KG1 (cell line): ENCODE measurements around the gene CTR9.

Experiments
- DNase-seq: peaks from one replicate; lab custom pipeline; 2025; lab: John Stamatoyannopoulos, UW

Gene CTR9

DNA sequence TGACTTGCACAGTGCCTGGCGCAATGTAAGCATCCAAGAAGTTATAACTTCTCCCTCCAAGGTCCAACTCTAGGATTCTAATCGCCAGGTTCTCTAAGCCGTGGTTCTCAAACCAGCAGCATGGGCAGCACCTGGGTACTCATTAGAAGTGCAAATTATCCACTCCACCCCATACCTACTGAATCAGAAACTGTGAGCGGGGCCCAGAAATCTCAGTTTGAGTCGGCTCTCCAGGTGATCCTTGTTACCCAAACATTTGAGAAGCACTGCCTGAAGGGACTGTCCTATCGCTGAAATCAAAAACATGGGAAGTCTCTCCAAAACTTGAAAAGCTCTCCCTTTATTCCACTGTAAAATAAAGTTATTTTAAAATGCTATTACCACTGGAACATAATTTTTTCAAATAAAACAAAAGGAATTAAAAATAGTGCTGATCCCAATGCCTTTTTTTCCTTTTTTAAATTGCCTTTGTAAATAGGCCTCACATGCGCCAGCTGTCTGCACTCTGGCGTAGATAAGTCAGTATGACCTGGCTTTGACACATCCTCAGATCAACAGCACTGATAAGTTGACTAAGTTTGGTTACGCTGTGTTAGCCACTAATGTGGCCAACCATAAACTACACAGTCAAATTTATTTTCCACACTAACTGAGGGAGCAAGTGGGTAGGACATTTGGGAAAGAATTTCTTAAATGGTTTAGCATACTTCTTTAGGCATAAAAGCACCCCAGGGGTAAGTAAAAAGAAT, 8.4 kb upstream of the CTR9 start:
- no peak for DNase-seq

DNA sequence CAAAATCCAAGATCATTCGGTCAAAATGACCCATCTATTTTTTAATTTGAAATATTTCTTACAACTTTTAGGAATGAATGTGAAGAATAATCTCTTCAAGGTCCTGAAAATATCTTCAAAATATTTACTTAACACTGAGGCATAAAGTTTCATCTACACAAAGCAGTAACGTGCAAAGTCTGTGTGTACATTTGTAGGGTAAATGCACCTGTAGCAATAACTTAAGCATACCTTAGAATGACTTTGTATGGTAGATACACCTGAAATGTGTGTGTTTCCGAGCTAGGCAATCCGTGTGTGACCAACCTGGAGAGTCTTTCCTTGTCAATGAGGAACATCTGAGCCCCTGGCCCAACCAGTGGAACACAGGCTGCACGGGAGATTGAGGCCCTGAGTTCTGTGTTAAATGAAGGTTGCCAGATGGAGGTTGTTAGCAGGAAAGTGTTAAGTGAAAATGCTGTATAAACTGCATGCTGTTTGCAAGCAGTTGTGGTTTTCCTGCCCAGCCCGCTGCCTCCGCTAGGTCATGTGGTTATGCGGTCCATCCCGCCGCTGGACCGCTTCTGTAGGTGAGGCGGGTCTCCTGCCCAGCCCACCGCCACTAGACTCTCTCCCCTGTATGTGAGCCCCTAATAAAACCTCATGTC, 7.6 kb upstream of the CTR9 start:
- DNase-seq = peak; percentile 56

DNA sequence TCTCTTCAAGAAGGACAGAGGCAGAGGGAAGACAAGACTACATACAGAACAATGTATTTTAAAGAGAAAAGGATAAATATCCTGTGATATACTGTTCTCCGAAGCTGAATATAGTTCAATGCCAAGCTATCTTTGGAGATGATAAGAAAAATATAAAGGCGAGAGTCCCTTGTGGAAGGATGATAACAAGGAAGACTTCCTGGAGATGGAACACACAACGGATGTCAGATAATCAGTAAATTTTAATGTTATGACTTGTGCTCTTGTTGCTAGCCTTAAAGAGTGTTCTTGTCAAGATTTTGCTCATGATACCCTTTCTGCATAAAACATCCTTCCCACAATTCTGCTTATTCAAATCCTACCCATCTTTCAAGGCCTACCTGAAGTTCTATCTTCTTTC, 6.8 kb upstream of the CTR9 start:
- DNase-seq = no peak

DNA sequence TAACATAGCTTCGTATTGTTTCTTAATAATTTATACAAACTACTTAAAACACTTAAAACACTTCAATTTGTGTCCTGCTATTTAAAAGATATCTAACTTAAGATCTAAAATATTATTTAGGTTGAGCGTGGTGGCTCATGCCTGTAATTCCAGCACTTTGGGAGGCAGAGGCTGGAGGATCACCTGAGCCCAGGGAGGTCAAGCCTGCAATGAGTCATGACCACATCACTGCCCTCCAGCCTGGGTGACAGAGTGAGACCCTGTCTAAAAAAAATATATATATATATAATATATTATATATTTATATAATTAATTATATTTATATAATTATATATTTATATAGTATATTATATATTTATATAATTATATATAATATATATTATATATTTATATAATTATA, 4.2 kb upstream of the CTR9 start:
- DNase-seq = no peak

- DNase-seq = no peak
These were observed 3.3 kb upstream of the CTR9 start for GRCh38 chr11:10747733-10748132.

DNA sequence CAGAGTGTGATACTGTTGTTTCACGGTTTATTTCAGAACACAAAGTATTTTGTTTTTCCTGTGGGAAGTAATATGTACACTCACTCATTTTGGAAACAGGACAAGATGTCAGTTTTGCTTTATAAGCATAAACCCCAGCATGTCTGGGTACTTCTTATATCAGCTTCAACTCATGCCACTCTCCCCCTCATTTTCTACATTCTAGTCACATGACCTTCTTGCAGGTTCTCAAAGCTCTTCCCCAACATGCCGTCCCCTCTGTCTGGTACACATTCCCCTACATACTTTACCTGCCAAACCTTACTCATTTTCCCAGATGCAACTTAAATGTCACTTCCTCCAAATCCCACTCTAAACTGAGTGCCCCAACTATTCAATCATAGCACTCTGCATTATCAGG, 1.6 kb upstream of the CTR9 start:
- no peak for DNase-seq

- no peak for DNase-seq
These were observed 515 bp downstream of the CTR9 start for GRCh38 chr11:10751581-10751940.

DNA sequence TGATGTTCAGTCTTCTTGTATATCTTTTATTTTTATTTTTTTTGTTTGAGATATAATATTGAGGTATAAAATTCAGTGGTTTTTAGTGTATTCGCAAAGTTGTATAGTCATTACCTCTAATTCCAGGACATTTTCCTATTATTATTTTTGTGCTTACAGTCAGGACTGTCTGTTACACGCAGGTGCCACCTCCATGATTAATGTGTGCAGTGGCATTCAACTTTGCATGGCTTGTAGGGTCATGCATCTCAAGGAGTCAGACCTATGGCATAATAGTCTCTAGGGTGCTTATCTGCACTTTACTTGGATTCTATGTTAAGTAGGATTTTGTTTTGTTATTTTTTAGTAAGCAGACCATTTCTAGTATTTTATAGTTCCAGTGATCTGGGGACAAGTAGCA, 1.0 kb downstream of the CTR9 start:
- no peak for DNase-seq

DNA sequence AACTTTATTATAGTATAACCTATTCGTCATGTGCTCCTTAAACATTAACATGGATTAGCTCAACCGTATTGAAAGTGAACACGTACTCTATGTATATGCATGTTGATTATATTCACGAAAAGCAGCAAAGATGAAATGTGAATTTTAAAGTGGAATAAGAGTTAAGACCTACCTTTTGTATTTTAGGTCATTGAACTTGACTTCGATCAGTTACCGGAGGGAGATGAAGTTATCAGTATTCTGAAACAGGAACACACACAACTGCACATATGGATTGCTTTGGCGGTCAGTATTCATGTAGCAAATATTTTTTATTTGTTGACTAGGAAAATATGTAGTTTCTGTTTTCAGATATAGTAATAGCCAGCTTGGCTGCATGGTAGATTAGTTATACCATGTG, 1.4 kb downstream of the CTR9 start:
- no peak for DNase-seq

DNA sequence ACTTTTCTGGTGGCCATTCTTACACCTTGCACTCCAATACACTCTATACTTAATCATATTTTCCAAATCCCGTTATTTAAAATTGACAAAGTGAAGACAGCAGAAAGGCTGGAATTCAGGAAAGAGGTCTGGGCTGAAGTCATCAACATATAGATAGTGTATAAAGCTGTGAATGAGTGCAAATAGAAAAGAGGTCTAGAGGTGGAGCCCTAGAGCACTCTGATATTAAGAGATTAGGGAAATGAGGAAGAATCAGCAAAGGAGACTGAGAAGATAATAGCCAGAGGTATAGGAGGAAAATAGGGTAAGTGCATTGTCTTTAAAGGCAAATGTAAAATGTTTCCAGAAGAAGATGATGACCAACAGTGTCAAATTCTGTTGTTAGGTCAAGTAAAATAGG, 7.9 kb downstream of the CTR9 start:
- no peak for DNase-seq

DNA sequence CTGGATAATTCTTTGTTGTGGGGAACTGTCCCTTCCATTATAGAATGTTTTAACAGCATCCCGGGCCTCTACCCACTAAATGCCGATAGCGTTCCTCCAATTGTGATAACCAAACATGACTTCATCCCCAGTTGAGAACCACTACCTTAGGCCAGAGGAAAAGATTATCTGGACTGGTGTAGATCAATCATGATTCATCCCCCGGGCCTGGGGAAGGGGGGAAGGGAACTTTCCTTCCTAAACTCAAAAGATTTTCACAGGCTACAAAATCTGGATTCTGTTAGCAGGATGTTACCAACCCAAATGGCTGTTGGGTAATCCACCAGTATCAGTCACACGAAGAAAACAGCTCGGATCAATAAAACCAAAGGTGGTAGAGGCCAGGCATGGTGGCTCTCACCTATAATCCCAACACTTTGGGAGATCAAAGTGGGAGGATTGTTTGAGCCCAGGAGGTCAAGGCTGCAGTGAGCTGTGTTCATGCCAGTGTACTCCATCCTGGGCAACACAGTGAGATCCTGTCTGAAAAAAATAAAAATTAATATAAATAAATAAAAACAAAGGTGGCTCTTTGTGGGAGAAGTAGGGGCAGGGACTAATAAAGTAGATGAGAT, 10.1 kb downstream of the CTR9 start:
- no peak for DNase-seq

- DNase-seq = no peak
These were observed 11.1 kb downstream of the CTR9 start for GRCh38 chr11:10762185-10762584.

DNA sequence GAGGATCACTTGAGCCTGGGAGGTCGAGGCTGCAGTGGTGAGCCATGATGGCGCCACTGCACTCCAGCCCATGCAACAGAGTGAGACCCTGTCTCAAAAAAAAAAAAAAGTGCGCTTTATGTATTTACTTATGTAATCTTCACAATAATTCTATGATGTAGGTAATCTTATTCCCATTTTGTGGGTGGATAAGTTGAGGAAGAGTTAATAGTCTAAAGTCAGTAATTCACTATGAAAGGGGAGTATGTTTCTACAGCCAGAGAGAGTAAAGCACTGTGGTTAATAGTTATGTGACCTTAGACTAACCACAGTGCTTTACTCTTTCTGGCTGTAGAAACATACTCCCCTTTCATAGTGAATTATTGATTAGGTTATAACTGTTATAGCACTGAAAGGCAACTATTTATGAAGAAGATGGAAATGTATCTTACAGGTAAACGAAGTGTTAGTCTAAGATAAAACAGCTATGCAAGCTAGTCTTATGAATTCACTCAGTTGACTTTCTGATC, 11.9 kb downstream of the CTR9 start:
- no peak for DNase-seq

GRCh38 chr11:10763766-10764165, 12.7 kb downstream of the CTR9 start:
- DNase-seq = no peak

- DNase-seq = no peak
These were observed 13.4 kb downstream of the CTR9 start for GRCh38 chr11:10764412-10764811.

DNA sequence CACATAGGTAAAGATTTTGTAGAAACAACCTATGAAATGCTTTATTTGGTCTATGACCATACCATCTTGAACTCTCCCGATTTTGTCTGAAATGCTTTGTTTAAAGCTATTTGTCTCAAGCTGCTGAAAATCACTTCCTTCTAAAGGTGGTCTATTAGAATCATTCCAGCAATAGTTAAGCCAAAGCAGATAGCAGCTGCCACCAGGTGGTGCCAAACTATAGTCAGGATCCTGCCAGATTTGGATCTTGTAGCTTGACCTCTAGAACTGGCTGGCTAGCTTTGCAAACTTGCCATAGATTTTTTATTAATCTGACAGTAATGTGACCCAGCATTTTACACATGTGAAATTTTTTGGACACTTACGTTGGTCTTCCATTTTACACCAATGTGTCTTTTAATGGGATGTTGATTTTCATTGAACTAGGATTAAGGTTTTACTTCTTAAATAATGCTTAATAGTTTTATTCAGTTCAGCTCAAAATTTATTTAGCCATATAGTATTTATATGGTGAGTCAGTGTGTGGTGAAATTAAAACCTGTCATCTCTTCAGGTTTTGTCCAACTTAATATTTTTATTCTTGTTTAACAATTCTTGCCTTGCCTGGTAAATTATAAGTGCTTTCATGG, 19.7 kb downstream of the CTR9 start:
- DNase-seq = no peak

DNA sequence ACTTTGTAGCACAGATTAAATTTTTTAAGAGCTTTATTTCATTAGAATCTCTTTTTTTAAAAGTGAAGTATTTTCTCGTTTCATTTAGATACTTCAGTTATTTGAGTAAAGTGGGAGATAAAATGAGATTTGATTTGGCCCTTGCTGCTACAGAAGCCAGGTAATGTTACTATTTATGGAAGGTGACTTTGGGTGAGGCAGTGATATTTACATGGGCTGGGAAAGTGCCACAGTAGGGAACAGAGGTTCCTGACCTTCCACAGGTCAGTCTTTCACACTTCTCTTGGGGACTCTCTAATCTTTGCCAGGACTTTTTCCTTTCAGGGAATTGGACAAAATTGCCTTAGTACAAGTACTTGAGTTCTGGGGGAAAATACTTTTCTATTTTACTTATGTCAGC, 20.4 kb downstream of the CTR9 start:
- DNase-seq = no peak

DNA sequence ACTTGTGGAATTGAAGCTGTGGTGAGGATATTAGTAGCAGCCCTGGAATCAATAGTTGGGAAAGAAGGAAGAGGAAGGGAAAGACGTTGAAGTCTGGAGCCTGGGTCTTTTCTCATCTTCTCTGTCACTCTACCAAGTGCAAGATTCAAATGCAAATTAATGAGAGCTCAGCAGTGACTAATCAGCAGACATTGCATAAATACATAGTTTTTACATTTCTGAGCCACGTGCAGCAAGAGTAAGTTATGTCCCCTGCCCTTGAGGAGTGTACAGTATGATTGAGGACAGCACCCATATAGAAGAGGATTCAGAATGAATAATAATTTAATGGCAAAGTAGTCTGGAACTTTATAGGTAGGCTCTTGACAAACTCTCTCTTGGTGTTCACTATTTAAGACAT, 23.8 kb downstream of the CTR9 start:
- DNase-seq = no peak

DNA sequence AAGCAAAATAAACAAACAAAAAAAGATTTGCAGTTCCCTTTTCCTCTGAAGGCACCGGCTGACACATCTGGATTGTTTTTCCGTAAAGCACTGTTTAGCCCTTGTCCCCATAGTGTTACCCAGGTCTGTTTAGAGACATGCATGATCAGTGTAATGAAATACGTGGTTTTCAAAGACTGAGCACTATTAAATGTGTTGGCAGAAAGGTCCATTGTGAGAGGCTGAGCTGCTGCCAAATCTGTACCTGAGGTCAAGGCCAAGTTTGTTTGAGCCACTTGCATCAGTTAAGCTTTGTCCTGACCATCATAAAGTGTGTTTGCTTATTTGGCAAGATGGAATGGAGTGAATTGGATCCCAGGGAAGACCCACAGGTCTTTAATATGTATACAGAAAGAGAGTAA, 26.3 kb downstream of the CTR9 start:
- DNase-seq = no peak

DNA sequence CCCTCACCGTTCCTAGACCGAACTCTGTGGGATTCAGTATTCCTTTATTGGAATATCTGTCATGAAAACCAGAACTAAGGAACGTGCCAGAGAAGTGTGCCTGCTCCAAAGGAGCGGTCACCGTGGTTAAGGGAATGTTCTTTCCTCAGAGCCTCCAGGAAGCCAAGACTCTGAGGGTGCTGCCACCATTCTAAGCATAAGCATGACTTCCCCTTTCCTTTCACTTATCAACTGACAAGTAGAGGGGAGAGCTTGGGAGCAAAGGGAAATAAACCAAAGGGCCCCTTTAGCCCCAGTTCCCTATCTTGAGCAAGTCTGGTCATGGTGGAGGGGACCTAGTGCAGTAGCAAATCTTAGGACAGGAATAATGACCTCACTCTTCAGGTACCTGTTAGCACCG, 26.8 kb downstream of the CTR9 start:
- DNase-seq = no peak

DNA sequence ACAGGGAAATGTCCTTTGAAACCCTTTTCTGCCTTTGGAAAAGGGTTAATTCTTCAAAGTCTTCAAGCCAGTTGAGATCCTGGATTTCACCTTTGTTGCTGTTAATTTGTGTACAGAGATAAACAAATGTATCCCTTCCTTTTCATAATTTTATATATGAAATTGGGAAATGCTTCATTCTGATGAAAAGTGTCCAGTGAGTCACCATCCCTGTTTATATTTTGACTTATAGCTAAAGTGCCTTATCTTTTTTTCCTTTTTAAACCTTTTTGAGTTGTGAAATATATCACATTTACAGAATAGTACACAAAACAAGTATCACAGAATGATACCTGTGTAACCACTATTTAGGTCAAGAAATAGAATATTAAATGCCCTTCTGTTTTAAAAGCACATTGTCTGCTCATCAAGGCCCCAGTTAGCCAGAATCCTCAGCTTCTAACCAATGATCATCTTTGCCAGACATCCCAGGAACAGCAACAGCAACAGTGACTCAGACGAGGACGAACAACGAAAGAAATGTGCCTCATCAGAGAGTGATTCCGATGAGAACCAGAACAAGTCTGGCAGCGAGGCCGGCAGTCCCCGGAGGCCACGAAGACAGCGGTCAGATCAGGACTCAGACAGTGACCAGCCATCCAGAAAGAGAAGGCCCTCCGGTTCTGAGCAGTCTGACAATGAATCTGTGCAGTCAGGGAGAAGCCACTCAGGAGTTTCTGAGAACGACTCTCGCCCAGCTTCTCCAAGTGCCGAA, 27.3 kb downstream of the CTR9 start:
- DNase-seq = no peak

DNA sequence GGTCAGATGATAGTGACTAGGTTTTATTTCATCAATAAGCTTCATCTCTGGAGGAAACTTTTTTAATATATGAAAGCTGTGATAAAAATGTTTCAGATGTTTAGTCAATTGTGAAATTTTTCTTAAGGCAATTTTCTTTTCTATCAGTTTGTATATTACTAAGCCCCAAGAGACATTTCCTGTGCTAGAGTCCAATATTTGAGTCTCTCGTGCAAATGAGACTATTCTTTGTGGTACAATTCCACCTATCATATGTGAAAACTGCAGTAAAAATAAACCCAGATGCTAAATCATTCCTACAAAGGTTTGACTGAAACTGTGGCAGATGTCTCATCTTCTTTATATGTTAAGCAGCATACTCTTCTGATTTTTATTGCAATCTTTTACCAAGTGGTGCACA, 28.0 kb downstream of the CTR9 start:
- DNase-seq = no peak
